Ovary (tissue), 9 donors: ENCODE data around the gene FLNC. TPM values are rescaled to one million over a fixed set of nuclear protein-coding genes. Genes with fewer than 3 reads are reported as not detected.

Experiments
- DNase-seq, 5 donors: peaks; one replicate each; pipeline ENCODE4 v3.0.0-alpha.2; 2019 to 2020
- H3K27ac ChIP-seq, 2 donors: fragments of 200-600 bp; one replicate each; pipeline versions ENCODE4 v1.5.1 to v1.8.0; 2019 to 2022
- H3K27me3 ChIP-seq: fragments of 200-600 bp; one replicate; pipeline ENCODE4 v1.8.0; 2022
- H3K36me3 ChIP-seq: fragments of 200-600 bp; sonication (generic); one replicate; pipeline ENCODE4 v1.5.1; 2019
- H3K4me1 ChIP-seq: one replicate; pipeline ENCODE4 v1.8.1; 2013; ENCODE audit warnings: mild to moderate bottlenecking, moderate library complexity; ENCODE audit not compliant: insufficient read depth
- H3K4me3 ChIP-seq: fragments of 200-600 bp; sonication (generic); one replicate; pipeline ENCODE4 v1.5.1; 2017
- H3K9me3 ChIP-seq, 2 donors: fragments of 200-600 bp in 1 of 2; sonication (generic) in 1 of 2; one replicate each; pipeline versions ENCODE4 v1.5.1 to v1.8.1; 2013 to 2019; ENCODE audit warnings: mild to moderate bottlenecking in 1 of 2, moderate library complexity in 1 of 2
- CTCF ChIP-seq, 3 donors: fragments of 450-650 bp in 2 of 3; fragments of 200-600 bp in 1 of 3; IDR thresholded peaks; one replicate each; pipeline versions ENCODE4 v1.5.1 to v1.8.0; 2016 to 2022; ENCODE audit warnings: antibody characterized with exemption in 3 of 3, mild to moderate bottlenecking in 1 of 3
- EP300 ChIP-seq: sonication (generic); formaldehyde crosslinking; IDR thresholded peaks from one replicate; pipeline ENCODE4 v1.6.1; 2017; ENCODE audit warnings: antibody characterized with exemption
- POLR2A ChIP-seq: fragments of 450-650 bp; IDR thresholded peaks from one replicate; pipeline ENCODE4 v1.6.1; 2017; ENCODE audit warnings: antibody characterized with exemption, mild to moderate bottlenecking, moderate library complexity
- WGBS, 3 donors: extraction: QIAGEN DNeasy Blood & Tissue Kit in 1 of 3; methylation state at CpG; one replicate each; pipeline versions ENCODE4 v1.1.5 to v1.1.7; 2013 to 2017; 5-methylcytosine and 5-hydroxymethylcytosine counted together
- intact Hi-C, 4 donors: fragments of 100-400 bp; cut with DNase I; formaldehyde crosslinking; loops; one replicate each; pipeline versions ENCODE4 v1.11.0 to v1.15.1; 2022 to 2023
- polyA plus RNA-seq, 2 donors: library from polyadenylated mRNA; stranded (reverse); fragments of 200-250 nt in 1 of 2; fragments of 350-450 nt in 1 of 2; fragmentation: Illumina TruSeq in 1 of 2; extraction: RNeasy Lipid Tissue Mini Kit (QIAGEN cat#74804) in 1 of 2; gene quantifications; one replicate each; pipeline ENCODE4 v1.2.3, GENCODE V29; 2013 to 2014
- total RNA-seq, 7 donors: library from RNA; depleted of rRNA in 2 of 7; stranded (reverse); fragments of >200 nt in 2 of 7; fragmentation: NEBNext Ultra II Directional in 3 of 7; extraction: Animal tissue kit (Norgen Biotek cat#: 25700) in 3 of 7; gene quantifications; one replicate each; pipeline versions ENCODE4 v1.1.0 to v1.2.4, GENCODE V29; 2016 to 2023
- donor health status: DM: no; HTN: no; CAD: no; lungs with moderate emphysema.
- donor health status: DM: no; HTN: no; CAD: no.
- donor health status: Bipolar disorder and iron deficiency.
- donor health status: DM: yes; HTN: yes; CAD: no.
- donor health status: DM: no; HTN: no; CAD: no.
- donor health status: DM: yes; HTN: yes; CAD: no.

Gene FLNC
- total and polyA plus RNA-seq, 9 donors, result 6.5 to 51.2 (median 16.4) TPM

- no peak overlapping the region for H3K27ac ChIP-seq
- DNase-seq, result no peak
- 84 to 86% (median 84%) methylated on average over 19 of the region's 19 CpGs for WGBS, 3 donors
Observed at GRCh38 chr7:128845987-128846386, 15.8 kb downstream of the FLNC start.

GRCh38 chr7:128846781-128847444, 16.7 kb downstream of the FLNC start:
- Histone ChIP-seq H3K4me3 (no peak overlapping the region), H3K27me3 (no peaks in the 10 kb centered on the region), H3K9me3 (no peaks in the 10 kb centered on the region), H3K27ac (no peak overlapping the region), H3K4me1 (no peaks in the 10 kb centered on the region), H3K36me3 (no peaks in the 10 kb centered on the region)
- 84 to 91% (median 84%) methylated on average over 14 of the region's 14 CpGs for WGBS, 3 donors
- intact Hi-C loops, result no loop called here
- TF ChIP-seq EP300 (no peak), POLR2A (no peak), CTCF (IDR thresholded peaks at IDR 0.05) (no peak)
- DNase-seq, result no peak

More at GRCh38 chr7:128845987-128846386, 15.8 kb downstream of the FLNC start:
- Histone ChIP-seq H3K27me3 (no peaks in the 10 kb centered on the region), H3K4me3 (no peak overlapping the region), H3K4me1 (no peaks in the 10 kb centered on the region), H3K9me3 (no peaks in the 10 kb centered on the region), H3K36me3 (no peaks in the 10 kb centered on the region)
- intact Hi-C loops, result no loop called here
- no peak for TF ChIP-seq EP300
- no peak for TF ChIP-seq POLR2A
- no peak for TF ChIP-seq CTCF (IDR thresholded peaks at IDR 0.05)

- no peaks in the 10 kb centered on the region for H3K27me3 ChIP-seq
- no peak for DNase-seq
- no peak overlapping the region for H3K4me3 ChIP-seq
- 84 to 94% (median 90%) methylated on average over 16 to 17 of the region's 17 CpGs for whole genome bisulfite sequencing, 3 donors
- H3K9me3 ChIP-seq, result no peaks in the 10 kb centered on the region
- TF ChIP-seq EP300 (no peak), CTCF (IDR thresholded peaks at IDR 0.05) (no peak), POLR2A (no peak)
- no peaks in the 10 kb centered on the region for H3K36me3 ChIP-seq
- H3K4me1 ChIP-seq, result no peaks in the 10 kb centered on the region
- intact Hi-C loops, result no loop called here
- no peak overlapping the region for H3K27ac ChIP-seq
Observed at GRCh38 chr7:128847721-128848211, 17.6 kb downstream of the FLNC start.

- DNase-seq, result no peak
- no peak overlapping the region for H3K27ac ChIP-seq
- no peaks in the 10 kb centered on the region for H3K4me1 ChIP-seq
- no peaks in the 10 kb centered on the region for H3K9me3 ChIP-seq
- TF ChIP-seq EP300, result no peak
- TF ChIP-seq POLR2A, result no peak
- no peak for TF ChIP-seq CTCF (IDR thresholded peaks at IDR 0.05)
- H3K27me3 ChIP-seq, result no peaks in the 10 kb centered on the region
- intact Hi-C loops, result no loop called here
- no peaks in the 10 kb centered on the region for H3K36me3 ChIP-seq
- 90 to 93% (median 90%) methylated on average over 31 of the region's 31 CpGs for WGBS, 3 donors
- no peak overlapping the region for H3K4me3 ChIP-seq
Observed at GRCh38 chr7:128848289-128849155, 18.3 kb downstream of the FLNC start.
